Breast epithelium (tissue), 4 donors: ENCODE data around the gene ME2. TPM values are rescaled to one million over a fixed set of nuclear protein-coding genes. Genes with fewer than 3 reads are reported as not detected.
"Not testable (repeated sequence)": the region's sequence is repeated elsewhere in the genome, so short reads cannot be mapped to it uniquely, and the experiment has no call there.

Source experiments
- DNase-seq, 2 donors: peaks; one replicate each; pipeline ENCODE4 v3.0.0-alpha.2; 2019; ENCODE audit warnings: low spot score in 2 of 2
- H3K27ac ChIP-seq, 2 donors: fragments of 200-600 bp; sonication (generic) in 1 of 2; one replicate each; pipeline ENCODE4 v1.5.1; 2016 to 2019; ENCODE audit warnings: mild to moderate bottlenecking in 1 of 2
- H3K27me3 ChIP-seq, 2 donors: fragments of 200-600 bp; sonication (generic) in 1 of 2; one replicate each; pipeline versions ENCODE4 v1.5.1 to v1.6.0; 2017 to 2019; ENCODE audit warnings: control low read depth in 1 of 2, mild to moderate bottlenecking in 1 of 2
- H3K36me3 ChIP-seq: fragments of 200-600 bp; one replicate; pipeline ENCODE4 v1.5.1; 2019
- H3K4me1 ChIP-seq, 2 donors: fragments of 200-600 bp; sonication (generic); one replicate each; pipeline ENCODE4 v1.5.1; 2016 to 2019; ENCODE audit warnings: control low read depth in 1 of 2
- H3K4me3 ChIP-seq, 3 donors: fragments of 200-600 bp; sonication (generic); 1 replicate in 2 of 3; 2 replicates in 1 of 3; pipeline ENCODE4 v1.5.1; 2016 to 2019; ENCODE audit warnings: mild to moderate bottlenecking in 3 of 3, moderate library complexity in 2 of 3
- H3K9me3 ChIP-seq, 2 donors: fragments of 200-600 bp; sonication (generic) in 1 of 2; one replicate each; pipeline ENCODE4 v1.5.1; 2016 to 2019; ENCODE audit warnings: control low read depth in 1 of 2
- POLR2A ChIP-seq: fragments of 450-650 bp; IDR thresholded peaks from one replicate; pipeline ENCODE4 v1.6.1; 2016; ENCODE audit warnings: antibody characterized with exemption, mild to moderate bottlenecking, moderate library complexity
- POLR2AphosphoS5 ChIP-seq, 3 donors: sonication (generic); formaldehyde crosslinking; IDR thresholded peaks; one replicate each; pipeline ENCODE4 v1.6.1; 2017; ENCODE audit warnings: antibody characterized with exemption in 3 of 3
- intact Hi-C: fragments of 100-400 bp; cut with DNase I; formaldehyde crosslinking; loops from one replicate; pipeline ENCODE4 v1.15.1; 2023; ENCODE audit warnings: low total_unique reads
- total RNA-seq, 3 donors: library from RNA; depleted of rRNA; stranded (reverse); fragments of >200 nt; gene quantifications; one replicate each; pipeline ENCODE4 v1.1.0, GENCODE V29; 2016
- TF ChIP-seq, protein P1 (sequence below), 3 donors: fragments of 450-650 bp; IDR thresholded peaks; one replicate each; pipeline ENCODE4 v1.5.1; 2016 to 2017; ENCODE audit warnings: antibody characterized with exemption in 3 of 3, mild to moderate bottlenecking in 3 of 3, moderate library complexity in 3 of 3

The ME2 gene
- total RNA-seq, 3 donors from 2014 or later = 33.4 to 37.8 (median 37.3) TPM

DNA sequence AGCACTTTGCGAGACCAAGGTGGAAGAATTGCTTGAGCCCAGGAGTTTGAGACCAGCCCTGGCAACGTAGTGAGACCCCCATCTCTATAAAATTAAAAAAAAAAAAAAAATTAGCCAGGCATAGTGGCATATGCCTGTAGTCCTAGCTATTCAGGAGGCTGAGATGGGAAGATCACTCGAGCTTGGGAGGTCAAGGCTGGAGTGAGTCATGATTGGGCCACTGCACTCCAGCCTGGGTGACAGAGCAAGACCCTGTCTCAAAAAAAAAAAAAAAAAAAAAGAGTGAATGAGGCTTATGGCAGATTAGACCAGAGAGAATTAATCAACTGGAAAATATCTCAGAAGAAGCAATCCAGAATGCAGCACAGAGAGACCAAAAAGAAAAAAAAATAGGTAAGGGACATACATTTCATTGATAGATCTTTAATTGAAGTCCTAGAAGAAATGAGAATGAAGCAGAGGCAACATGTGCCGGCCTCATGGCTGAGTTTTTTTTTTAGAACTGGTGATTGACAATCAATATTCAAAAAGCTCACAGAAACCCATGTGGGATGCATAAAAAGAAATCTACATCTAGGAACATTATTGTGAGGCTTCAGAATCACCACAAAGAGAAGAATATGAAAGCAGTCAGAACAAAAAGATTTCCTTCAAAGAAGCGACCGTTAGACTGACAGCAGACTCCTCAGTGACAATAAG lies 56.7 kb downstream of the ME2 start:
- H3K4me1 ChIP-seq = no peaks in the 10 kb centered on the region
- H3K4me3 ChIP-seq = no peak overlapping the region
- no peak for DNase-seq
- H3K27me3 ChIP-seq = no peaks in the 10 kb centered on the region
- H3K9me3 ChIP-seq = no peaks in the 10 kb centered on the region
- intact Hi-C loops = no loop called here
- H3K27ac ChIP-seq = no peak overlapping the region
- H3K36me3 ChIP-seq = no peaks in the 10 kb centered on the region
- TF ChIP-seq, protein P1, sequence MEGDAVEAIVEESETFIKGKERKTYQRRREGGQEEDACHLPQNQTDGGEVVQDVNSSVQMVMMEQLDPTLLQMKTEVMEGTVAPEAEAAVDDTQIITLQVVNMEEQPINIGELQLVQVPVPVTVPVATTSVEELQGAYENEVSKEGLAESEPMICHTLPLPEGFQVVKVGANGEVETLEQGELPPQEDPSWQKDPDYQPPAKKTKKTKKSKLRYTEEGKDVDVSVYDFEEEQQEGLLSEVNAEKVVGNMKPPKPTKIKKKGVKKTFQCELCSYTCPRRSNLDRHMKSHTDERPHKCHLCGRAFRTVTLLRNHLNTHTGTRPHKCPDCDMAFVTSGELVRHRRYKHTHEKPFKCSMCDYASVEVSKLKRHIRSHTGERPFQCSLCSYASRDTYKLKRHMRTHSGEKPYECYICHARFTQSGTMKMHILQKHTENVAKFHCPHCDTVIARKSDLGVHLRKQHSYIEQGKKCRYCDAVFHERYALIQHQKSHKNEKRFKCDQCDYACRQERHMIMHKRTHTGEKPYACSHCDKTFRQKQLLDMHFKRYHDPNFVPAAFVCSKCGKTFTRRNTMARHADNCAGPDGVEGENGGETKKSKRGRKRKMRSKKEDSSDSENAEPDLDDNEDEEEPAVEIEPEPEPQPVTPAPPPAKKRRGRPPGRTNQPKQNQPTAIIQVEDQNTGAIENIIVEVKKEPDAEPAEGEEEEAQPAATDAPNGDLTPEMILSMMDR (IDR thresholded peaks at IDR 0.05) = no peak
- TF ChIP-seq POLR2AphosphoS5 (IDR thresholded peaks at IDR 0.05) (no peak), POLR2A (no peak)

DNA sequence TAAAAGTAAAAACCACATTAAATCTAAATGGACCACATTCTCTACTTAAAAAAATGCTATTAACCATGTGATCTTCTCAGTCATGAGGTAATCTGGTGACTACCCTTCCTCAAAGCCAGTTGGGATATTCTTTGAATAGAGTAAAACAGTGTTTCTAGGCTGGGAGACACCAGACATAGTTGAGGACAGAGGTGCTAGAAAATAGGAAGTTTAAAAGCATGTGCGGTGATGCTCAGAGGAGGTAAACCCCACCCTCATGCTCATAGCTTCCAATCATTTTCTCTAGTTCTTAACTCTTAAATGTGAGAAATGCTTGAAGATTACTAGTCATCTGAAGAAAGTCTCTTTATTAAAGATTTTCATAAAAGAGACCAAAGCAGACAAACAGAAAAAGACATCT lies 58.3 kb downstream of the ME2 start:
- Histone ChIP-seq H3K9me3 (no peaks in the 10 kb centered on the region), H3K4me1 (no peaks in the 10 kb centered on the region), H3K4me3 (no peak overlapping the region), H3K27ac (no peak overlapping the region), H3K36me3 (no peaks in the 10 kb centered on the region), H3K27me3 (no peaks in the 10 kb centered on the region)
- intact Hi-C loops = no loop called here
- no peak for DNase-seq
- TF ChIP-seq POLR2AphosphoS5 (IDR thresholded peaks at IDR 0.05) (no peak), POLR2A (no peak)
- TF ChIP-seq, protein P1 (IDR thresholded peaks at IDR 0.05) = no peak

DNA sequence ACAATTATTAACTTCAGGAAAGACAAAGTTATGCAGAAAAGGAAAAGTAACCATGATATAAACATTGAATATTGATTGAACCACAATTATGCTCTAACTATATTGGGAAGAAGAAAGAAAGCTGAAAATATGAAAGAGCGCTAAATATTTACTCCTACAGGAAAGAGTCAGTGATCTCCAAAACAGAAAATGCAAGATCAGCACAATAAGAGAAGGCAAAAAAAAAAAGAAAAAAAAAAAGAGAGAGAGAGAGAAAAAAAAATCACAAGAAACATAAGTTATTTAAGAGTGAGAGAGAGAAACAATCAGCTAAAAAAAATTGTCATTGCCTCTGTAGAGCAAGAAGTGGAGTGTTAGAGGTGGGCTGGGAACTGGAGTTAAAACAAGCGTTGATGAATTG lies 60.0 kb downstream of the ME2 start:
- Histone ChIP-seq H3K36me3 (no peaks in the 10 kb centered on the region), H3K27me3 (no peaks in the 10 kb centered on the region), H3K4me3 (no peak overlapping the region), H3K4me1 (no peaks in the 10 kb centered on the region), H3K9me3 (no peaks in the 10 kb centered on the region), H3K27ac (no peak overlapping the region)
- no peak for DNase-seq
- TF ChIP-seq POLR2AphosphoS5 (IDR thresholded peaks at IDR 0.05) = no peak
- no peak for TF ChIP-seq POLR2A
- TF ChIP-seq, protein P1 (IDR thresholded peaks at IDR 0.05) = no peak
- intact Hi-C loops = no loop called here

DNA sequence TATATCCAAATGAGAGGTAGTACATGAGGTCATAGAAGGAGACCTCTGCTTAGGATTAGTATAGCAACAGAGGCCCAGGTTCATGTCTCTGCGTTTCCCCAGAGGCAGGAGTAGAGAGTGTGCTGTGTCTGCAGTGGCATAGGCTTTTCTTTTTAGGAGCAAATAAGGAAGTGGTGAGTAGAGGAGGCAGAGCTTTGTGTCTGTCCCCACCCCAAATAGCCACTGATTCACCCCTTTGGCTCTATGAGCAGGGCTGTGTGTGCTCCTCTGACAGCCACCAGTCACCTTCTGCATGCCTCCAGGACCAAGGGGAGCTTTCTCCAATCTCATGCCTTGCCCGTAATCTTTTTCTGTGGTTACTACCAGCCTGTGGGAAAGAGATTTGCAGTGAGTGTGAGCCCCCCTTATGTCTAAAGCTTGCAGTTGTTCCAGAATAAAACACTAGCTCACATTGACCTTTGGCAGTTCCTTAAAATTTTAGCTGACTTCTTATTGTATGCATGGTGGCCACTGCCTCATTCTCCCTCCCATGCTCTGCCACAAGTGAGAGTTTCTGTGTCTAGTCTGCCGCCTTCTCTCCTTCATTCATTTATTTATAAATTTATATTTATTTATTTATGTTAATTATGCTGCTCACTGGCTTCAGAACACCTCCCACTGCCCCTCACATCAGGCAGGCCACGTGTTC lies 65.5 kb downstream of the ME2 start:
- Histone ChIP-seq H3K9me3 (no peaks in the 10 kb centered on the region), H3K4me1 (no peaks in the 10 kb centered on the region), H3K27me3 (no peaks in the 10 kb centered on the region), H3K4me3 (no peak overlapping the region), H3K36me3 (no peaks in the 10 kb centered on the region), H3K27ac (no peak overlapping the region)
- intact Hi-C loops = no loop called here
- DNase-seq = no peak
- TF ChIP-seq POLR2AphosphoS5 (IDR thresholded peaks at IDR 0.05) (no peak), POLR2A (no peak)
- TF ChIP-seq, protein P1 (IDR thresholded peaks at IDR 0.05) = no peak

DNA sequence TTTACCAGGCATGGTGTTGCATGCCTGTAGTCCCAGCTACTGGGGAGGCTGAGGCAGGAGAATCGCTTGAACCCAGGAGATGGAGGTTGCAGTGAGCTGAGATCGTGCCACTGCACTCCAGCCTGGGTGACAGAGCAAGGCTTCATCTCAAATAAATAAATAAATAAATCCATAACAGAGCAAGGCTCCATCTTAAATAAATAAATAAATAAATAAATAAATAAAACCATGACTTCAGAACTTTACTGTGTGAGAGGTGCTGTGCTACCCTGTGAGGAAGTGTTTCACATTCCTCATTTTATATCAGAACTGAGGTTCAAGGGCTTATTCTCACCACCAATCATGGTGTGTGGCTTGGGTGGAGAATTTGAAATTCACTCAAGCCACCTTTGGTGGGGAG lies 67.0 kb downstream of the ME2 start:
- H3K36me3 ChIP-seq, DNase-seq, H3K4me1 ChIP-seq, H3K27ac ChIP-seq, intact Hi-C loops, H3K4me3 ChIP-seq, H3K27me3 ChIP-seq, H3K9me3 ChIP-seq: not testable (repeated sequence)
